ENCODE results near the gene VAC14.

The VAC14 gene

DNA sequence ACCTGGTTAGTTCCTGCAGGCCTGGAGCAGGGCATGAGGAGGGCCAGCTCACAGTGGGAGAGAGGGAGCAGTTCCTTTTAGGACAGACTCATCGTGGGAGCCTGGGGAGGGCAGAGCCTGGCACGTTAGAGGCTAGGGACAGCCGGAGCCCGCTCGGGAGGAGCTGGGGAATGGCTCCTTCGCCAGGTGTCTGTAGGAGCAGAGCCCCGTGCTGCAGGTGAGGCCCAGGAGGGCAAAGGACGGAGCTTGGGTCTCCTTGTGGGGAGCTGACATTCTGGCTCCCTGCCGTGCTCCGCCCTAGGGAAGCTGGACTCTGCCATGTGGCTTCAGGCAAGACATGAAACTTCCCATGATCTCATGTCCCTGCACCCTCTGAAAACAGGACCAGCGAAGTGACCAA lies 96.4 kb downstream of the VAC14 start:
- in situ Hi-C loops (cut with HindIII; ENCODE audit: low sequenced_read_pairs): no loop called here
- TF ChIP-seq, protein P1, sequence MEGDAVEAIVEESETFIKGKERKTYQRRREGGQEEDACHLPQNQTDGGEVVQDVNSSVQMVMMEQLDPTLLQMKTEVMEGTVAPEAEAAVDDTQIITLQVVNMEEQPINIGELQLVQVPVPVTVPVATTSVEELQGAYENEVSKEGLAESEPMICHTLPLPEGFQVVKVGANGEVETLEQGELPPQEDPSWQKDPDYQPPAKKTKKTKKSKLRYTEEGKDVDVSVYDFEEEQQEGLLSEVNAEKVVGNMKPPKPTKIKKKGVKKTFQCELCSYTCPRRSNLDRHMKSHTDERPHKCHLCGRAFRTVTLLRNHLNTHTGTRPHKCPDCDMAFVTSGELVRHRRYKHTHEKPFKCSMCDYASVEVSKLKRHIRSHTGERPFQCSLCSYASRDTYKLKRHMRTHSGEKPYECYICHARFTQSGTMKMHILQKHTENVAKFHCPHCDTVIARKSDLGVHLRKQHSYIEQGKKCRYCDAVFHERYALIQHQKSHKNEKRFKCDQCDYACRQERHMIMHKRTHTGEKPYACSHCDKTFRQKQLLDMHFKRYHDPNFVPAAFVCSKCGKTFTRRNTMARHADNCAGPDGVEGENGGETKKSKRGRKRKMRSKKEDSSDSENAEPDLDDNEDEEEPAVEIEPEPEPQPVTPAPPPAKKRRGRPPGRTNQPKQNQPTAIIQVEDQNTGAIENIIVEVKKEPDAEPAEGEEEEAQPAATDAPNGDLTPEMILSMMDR (IDR thresholded peaks at IDR 0.05; ENCODE audit: low read depth, low read length): no peak
- DNase-seq (ENCODE audit: low read depth, low spot score): no peak
- no peak overlapping the region for H3K4me3 ChIP-seq (ENCODE audit: low read depth, low read length)

- H3K4me3 ChIP-seq (ENCODE audit: low read depth, low read length): no peak overlapping the region
- in situ Hi-C loops (cut with HindIII; ENCODE audit: low sequenced_read_pairs): no loop called here
- TF ChIP-seq, protein P1 (IDR thresholded peaks at IDR 0.05; ENCODE audit: low read depth, low read length): no peak
- DNase-seq (ENCODE audit: low read depth, low spot score): no peak
Observed at GRCh38 chr16:70703835-70704381, 97.0 kb downstream of the VAC14 start.

DNA sequence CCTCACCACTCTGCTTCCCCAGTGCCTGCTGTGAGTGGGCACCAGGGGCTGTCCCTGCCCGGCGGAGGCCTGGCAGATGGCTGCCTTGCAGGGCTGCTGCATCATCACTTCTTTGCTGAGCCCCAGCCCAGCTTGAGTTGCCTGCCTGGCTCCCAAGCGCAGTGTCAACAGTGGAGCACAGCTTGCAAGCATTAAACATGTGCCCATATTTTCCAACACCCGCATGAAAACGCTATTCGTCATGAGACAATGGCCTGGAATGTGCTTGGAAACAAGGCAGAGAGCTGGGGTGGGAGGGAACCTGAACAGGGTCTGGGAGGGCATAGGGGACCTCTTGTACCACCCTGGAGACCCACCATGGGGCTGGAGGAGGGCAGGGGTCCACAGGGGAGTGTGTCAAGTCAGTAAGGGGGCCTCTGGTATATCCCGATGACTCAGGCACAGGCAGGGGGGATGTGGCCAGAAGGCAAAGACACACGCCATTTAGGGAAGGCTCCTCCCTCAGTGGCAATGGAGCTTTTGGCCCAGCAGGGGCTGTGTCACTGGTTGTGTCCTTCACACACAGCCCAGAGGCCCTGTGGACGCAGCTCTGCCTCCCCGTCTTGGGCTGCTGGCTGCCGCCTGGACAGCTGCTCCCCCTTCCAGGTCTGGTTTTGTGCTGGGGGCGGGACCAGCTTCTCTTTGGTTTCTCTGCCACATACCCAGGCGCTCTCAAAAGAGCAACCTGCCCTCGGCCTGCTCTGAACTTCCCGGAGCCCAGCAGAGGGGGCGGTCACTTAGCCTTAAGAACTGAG lies 97.7 kb downstream of the VAC14 start:
- peak; percentile 92 for DNase-seq (ENCODE audit: low read depth, low spot score)
- H3K4me3 ChIP-seq (ENCODE audit: low read depth, low read length): no peak overlapping the region
- TF ChIP-seq, protein P1 (IDR thresholded peaks at IDR 0.05; ENCODE audit: low read depth, low read length): peak; percentile 45
- in situ Hi-C loops (cut with HindIII; ENCODE audit: low sequenced_read_pairs): no loop called here

- no peak for DNase-seq (ENCODE audit: low read depth, low spot score)
- TF ChIP-seq, protein P1 (IDR thresholded peaks at IDR 0.05; ENCODE audit: low read depth, low read length): no peak
- in situ Hi-C loops (cut with HindIII; ENCODE audit: low sequenced_read_pairs): no loop called here
- H3K4me3 ChIP-seq (ENCODE audit: low read depth, low read length): no peak overlapping the region
Observed at GRCh38 chr16:70702624-70703023, 98.3 kb downstream of the VAC14 start.

GRCh38 chr16:70701998-70702397 lies 99.0 kb downstream of the VAC14 start:
- in situ Hi-C loops (cut with HindIII; ENCODE audit: low sequenced_read_pairs): no loop called here
- DNase-seq (ENCODE audit: low read depth, low spot score): no peak
- TF ChIP-seq, protein P1 (IDR thresholded peaks at IDR 0.05; ENCODE audit: low read depth, low read length): no peak
- H3K4me3 ChIP-seq (ENCODE audit: low read depth, low read length): no peak overlapping the region

GRCh38 chr16:70701596-70701995 lies 99.4 kb downstream of the VAC14 start:
- H3K4me3 ChIP-seq (ENCODE audit: low read depth, low read length): no peak overlapping the region
- no peak for DNase-seq (ENCODE audit: low read depth, low spot score)
- in situ Hi-C loops (cut with HindIII; ENCODE audit: low sequenced_read_pairs): no loop called here
- TF ChIP-seq, protein P1 (IDR thresholded peaks at IDR 0.05; ENCODE audit: low read depth, low read length): no peak

Measured in astrocyte of the spinal cord (primary cell).